Trophoblast cell (in vitro differentiated cells and primary cell): ENCODE data around the gene PSMB9.
A peak's percentile ranks its signal among the peaks of the same experiment; 100 is the strongest.

Experiments used
- DNase-seq, 2 donors: peaks; one replicate each; pipeline ENCODE4 v3.0.0-alpha.2; 2016
- H2AFZ ChIP-seq: 2 replicates; pipeline ENCODE4 v1.6.1; 2013; ENCODE audit warnings: low read length, moderate library complexity, mild to moderate bottlenecking; ENCODE audit not compliant: insufficient read depth, poor library complexity
- H2AK5ac ChIP-seq: 2 replicates; pipeline ENCODE4 v1.6.1; 2013; ENCODE audit warnings: mild to moderate bottlenecking, low read length
- H2BK120ac ChIP-seq: 2 replicates; pipeline ENCODE4 v1.6.1; 2013; ENCODE audit warnings: low read length, mild to moderate bottlenecking, moderate library complexity; ENCODE audit not compliant: insufficient read depth, poor library complexity
- H2BK12ac ChIP-seq: 2 replicates; pipeline ENCODE4 v1.6.1; 2013; ENCODE audit warnings: mild to moderate bottlenecking, low read length, moderate library complexity
- H2BK5ac ChIP-seq: 2 replicates; pipeline ENCODE4 v1.6.1; 2013; ENCODE audit warnings: low read length, low read depth, moderate library complexity, mild to moderate bottlenecking; ENCODE audit not compliant: poor library complexity
- H3K14ac ChIP-seq: 2 replicates; pipeline ENCODE4 v1.6.1; 2013; ENCODE audit warnings: mild to moderate bottlenecking, low read length
- H3K18ac ChIP-seq: 2 replicates; pipeline ENCODE4 v1.6.1; 2013; ENCODE audit warnings: mild to moderate bottlenecking, low read length
- H3K23ac ChIP-seq: 2 replicates; pipeline ENCODE4 v1.6.1; 2013; ENCODE audit warnings: low read length
- H3K27ac ChIP-seq: 2 replicates; pipeline ENCODE4 v1.5.1; 2013; ENCODE audit warnings: low read depth, mild to moderate bottlenecking, inconsistent platforms, low read length, moderate library complexity
- H3K27me3 ChIP-seq: 2 replicates; pipeline ENCODE4 v1.6.1; 2013; ENCODE audit warnings: inconsistent platforms, mild to moderate bottlenecking, low read length, moderate library complexity; ENCODE audit not compliant: insufficient read depth
- H3K36me3 ChIP-seq, 2 experiments: 1 replicate in 1 of 2; 2 replicates in 1 of 2; pipeline ENCODE4 v1.6.1; 2013; ENCODE audit warnings: low read length in 2 of 2, mild to moderate bottlenecking in 2 of 2, moderate library complexity in 1 of 2; ENCODE audit not compliant: insufficient read depth in 2 of 2, control insufficient read depth in 1 of 2
- H3K4ac ChIP-seq: 2 replicates; pipeline ENCODE4 v1.6.1; 2013; ENCODE audit warnings: low read depth, mild to moderate bottlenecking, low read length, moderate library complexity
- H3K4me1 ChIP-seq, 2 experiments: 1 replicate in 1 of 2; 2 replicates in 1 of 2; pipeline ENCODE4 v1.6.1; 2013; ENCODE audit warnings: low read length in 2 of 2, mild to moderate bottlenecking in 2 of 2, moderate library complexity in 1 of 2; ENCODE audit not compliant: insufficient read depth in 2 of 2, control insufficient read depth in 1 of 2
- H3K4me2 ChIP-seq: 2 replicates; pipeline ENCODE4 v1.6.1; 2013; ENCODE audit warnings: inconsistent platforms, mild to moderate bottlenecking, low read length, moderate library complexity
- H3K4me3 ChIP-seq: 2 replicates; pipeline ENCODE4 v1.5.1; 2013; ENCODE audit warnings: mild to moderate bottlenecking, low read depth, low read length, inconsistent platforms
- H3K79me1 ChIP-seq: one replicate; pipeline ENCODE4 v1.6.1; 2013; ENCODE audit warnings: low read length
- H3K79me2 ChIP-seq: 2 replicates; pipeline ENCODE4 v1.6.1; 2013; ENCODE audit warnings: low read length, mild to moderate bottlenecking; ENCODE audit not compliant: control insufficient read depth, insufficient read depth, poor library complexity
- H3K9ac ChIP-seq: 2 replicates; pipeline ENCODE4 v1.6.1; 2013; ENCODE audit warnings: mild to moderate bottlenecking, low read length
- H3K9me3 ChIP-seq: 2 replicates; pipeline ENCODE4 v1.6.1; 2013; ENCODE audit warnings: low read depth, mild to moderate bottlenecking, control low read depth, inconsistent platforms, low read length; ENCODE audit not compliant: insufficient read depth
- H4K12ac ChIP-seq: 2 replicates; pipeline ENCODE4 v1.6.1; 2013; ENCODE audit warnings: low read depth, mild to moderate bottlenecking, low read length, moderate library complexity
- H4K8ac ChIP-seq: 2 replicates; pipeline ENCODE4 v1.6.1; 2013; ENCODE audit warnings: low read depth, mild to moderate bottlenecking, low read length, moderate library complexity
- H4K91ac ChIP-seq: one replicate; pipeline ENCODE4 v1.6.1; 2013; ENCODE audit warnings: low read depth, mild to moderate bottlenecking, low read length, moderate library complexity
- WGBS: extraction: QIAGEN DNeasy Blood & Tissue Kit; methylation state at CpG from one replicate; pipeline ENCODE4 v1.1.7; 2013; ENCODE audit warnings: missing lambda C conversion rate; ENCODE audit not compliant: insufficient read length, insufficient coverage; ENCODE audit errors: extremely low coverage; 5-methylcytosine and 5-hydroxymethylcytosine counted together

The PSMB9 gene

GRCh38 chr6:32890831-32891230 is 36.8 kb downstream of the PSMB9 start:
- peaks cover 2 to 7% of the 10 kb centered on the region in 2 experiments for H3K4me1 ChIP-seq
- no peak overlapping the region for H2BK12ac ChIP-seq
- H3K27ac ChIP-seq = no peak overlapping the region
- no peak overlapping the region for H3K4ac ChIP-seq
- no peak overlapping the region for H4K8ac ChIP-seq
- no peak overlapping the region for H3K18ac ChIP-seq
- H3K9me3 ChIP-seq = no peaks in the 10 kb centered on the region
- no peaks in the 10 kb centered on the region for H3K27me3 ChIP-seq
- H3K4me3 ChIP-seq = no peak overlapping the region
- DNase-seq = no peak
- H3K14ac ChIP-seq = no peak overlapping the region
- peaks cover 5% of the 10 kb centered on the region for H3K79me2 ChIP-seq
- H2BK5ac ChIP-seq = no peak overlapping the region
- no peak overlapping the region for H3K23ac ChIP-seq
- H3K4me2 ChIP-seq = no peak overlapping the region
- H2BK120ac ChIP-seq = no peak overlapping the region
- no peak overlapping the region for H3K9ac ChIP-seq
- H2AFZ ChIP-seq = no peak overlapping the region
- H4K12ac ChIP-seq = no peak overlapping the region
- no CpG with 5 or more reads among the region's 1 CpG for WGBS
- no peak overlapping the region for H2AK5ac ChIP-seq
- H3K79me1 ChIP-seq = peaks cover 11% of the 10 kb centered on the region
- H3K36me3 ChIP-seq = no peaks in the 10 kb centered on the region
- no peak overlapping the region for H4K91ac ChIP-seq

GRCh38 chr6:32894085-32895005 is 40.4 kb downstream of the PSMB9 start:
- H3K4ac ChIP-seq = peak overlapping the region; percentile 38
- H2BK5ac ChIP-seq = peak overlapping the region; percentile 55
- peak overlapping the region; percentile 73 for H3K9ac ChIP-seq
- H3K18ac ChIP-seq = peak overlapping the region; percentile 67
- peak overlapping the region; percentile 85 for H3K4me2 ChIP-seq
- H2AFZ ChIP-seq = peak overlapping the region; percentile 93
- peaks cover 5% of the 10 kb centered on the region for H3K79me2 ChIP-seq
- peak overlapping the region; percentile 37 for H2BK120ac ChIP-seq
- H3K14ac ChIP-seq = peak overlapping the region; percentile 72
- H3K27ac ChIP-seq = peak overlapping the region; percentile 85
- peak overlapping the region; percentile 9 for H2BK12ac ChIP-seq
- H2AK5ac ChIP-seq = no peak overlapping the region
- H3K4me3 ChIP-seq = peak overlapping the region; percentile 80
- peak overlapping the region; percentile 73 for H4K12ac ChIP-seq
- no peaks in the 10 kb centered on the region for H3K36me3 ChIP-seq
- DNase-seq = peak; percentile 95 to 99
- H4K8ac ChIP-seq = peak overlapping the region; percentile 90
- H3K79me1 ChIP-seq = peaks cover 11% of the 10 kb centered on the region
- WGBS = no CpG with 5 or more reads among the region's 61 CpGs
- peak overlapping the region; percentile 59 for H4K91ac ChIP-seq
- no peaks in the 10 kb centered on the region for H3K9me3 ChIP-seq
- no peak overlapping the region for H3K23ac ChIP-seq
- peaks cover 2 to 7% of the 10 kb centered on the region in 2 experiments for H3K4me1 ChIP-seq
- H3K27me3 ChIP-seq = no peaks in the 10 kb centered on the region

DNA sequence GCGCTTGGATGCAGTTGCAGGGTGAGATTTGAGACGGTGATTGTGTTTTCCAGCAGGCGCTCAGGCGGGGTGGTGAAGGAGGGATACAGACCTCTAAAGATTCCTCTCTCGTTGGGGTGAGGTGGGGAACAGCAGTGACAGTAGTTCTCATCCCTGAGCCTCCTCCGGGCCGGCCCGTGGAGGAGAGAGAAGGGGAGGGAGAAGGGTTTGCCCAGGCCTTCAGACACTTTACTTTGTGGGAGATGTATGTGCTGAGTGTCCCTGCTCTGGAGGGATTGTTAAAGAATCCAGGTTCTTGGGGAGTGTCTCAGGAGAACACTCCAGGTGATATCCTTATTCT is 41.0 kb downstream of the PSMB9 start:
- peak overlapping the region; percentile 24 for H4K91ac ChIP-seq
- peak overlapping the region; percentile 65 for H3K18ac ChIP-seq
- DNase-seq = no peak
- peaks cover 5% of the 10 kb centered on the region for H3K79me2 ChIP-seq
- H2AFZ ChIP-seq = peak overlapping the region; percentile 87
- no peak overlapping the region for H2BK120ac ChIP-seq
- peak overlapping the region; percentile 36 for H3K27ac ChIP-seq
- peaks cover 11% of the 10 kb centered on the region for H3K79me1 ChIP-seq
- peak overlapping the region; percentile 14 for H2BK5ac ChIP-seq
- no peak overlapping the region for H3K4ac ChIP-seq
- no peaks in the 10 kb centered on the region for H3K9me3 ChIP-seq
- H3K27me3 ChIP-seq = no peaks in the 10 kb centered on the region
- peak overlapping the region; percentile 72 for H3K14ac ChIP-seq
- peaks cover 2 to 7% of the 10 kb centered on the region in 2 experiments for H3K4me1 ChIP-seq
- no CpG with 5 or more reads among the region's 8 CpGs for whole genome bisulfite sequencing
- peak overlapping the region; percentile 71 for H4K8ac ChIP-seq
- peak overlapping the region; percentile 73 for H3K9ac ChIP-seq
- peak overlapping the region; percentile 78 for H3K4me2 ChIP-seq
- H3K23ac ChIP-seq = no peak overlapping the region
- H3K36me3 ChIP-seq = no peaks in the 10 kb centered on the region
- H3K4me3 ChIP-seq = peak overlapping the region; percentile 80
- H2BK12ac ChIP-seq = no peak overlapping the region
- no peak overlapping the region for H2AK5ac ChIP-seq
- peak overlapping the region; percentile 58 for H4K12ac ChIP-seq

DNA sequence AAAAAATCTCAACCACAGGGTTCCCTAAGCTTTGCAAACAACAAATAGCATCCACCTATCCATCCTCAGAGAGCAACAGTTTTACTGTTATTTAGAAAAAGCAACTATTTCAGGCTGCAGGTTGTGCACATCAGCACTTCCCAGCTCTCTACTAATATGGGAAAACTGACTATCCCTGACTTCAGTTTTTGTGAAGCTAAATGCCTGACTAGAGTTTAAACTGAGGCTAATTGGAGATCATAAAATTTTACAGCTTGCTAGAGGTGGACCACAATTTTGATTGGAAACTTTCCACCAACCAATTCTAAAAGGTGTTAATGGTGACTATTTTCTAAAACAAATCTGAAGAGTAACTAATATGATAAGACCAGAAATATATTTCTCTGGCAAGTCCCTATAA is 50.0 kb downstream of the PSMB9 start:
- Histone ChIP-seq H3K23ac (no peak overlapping the region), H2AK5ac (no peak overlapping the region), H3K14ac (no peak overlapping the region), H3K18ac (no peak overlapping the region), H4K12ac (no peak overlapping the region), H3K79me1 (no peaks in the 10 kb centered on the region), H4K8ac (no peak overlapping the region), H2BK120ac (no peak overlapping the region), H2BK5ac (no peak overlapping the region), H3K4me2 (no peak overlapping the region), H2AFZ (no peak overlapping the region), H3K4ac (no peak overlapping the region), H3K9ac (no peak overlapping the region), H3K4me3 (no peak overlapping the region), H4K91ac (no peak overlapping the region), H3K36me3 (peaks cover 0 to 2% of the 10 kb centered on the region in 2 experiments), H3K79me2 (no peaks in the 10 kb centered on the region), H3K27ac (no peak overlapping the region), H2BK12ac (no peak overlapping the region), H3K9me3 (no peaks in the 10 kb centered on the region), H3K27me3 (no peaks in the 10 kb centered on the region), H3K4me1 (no peaks in the 10 kb centered on the region)
- no peak for DNase-seq
